NB4 (cell line): Measurements from ENCODE around the gene IL20RA.

ENCODE experiments used
- CTCF ChIP-seq: IDR thresholded peaks from one replicate; pipeline ENCODE4 v1.5.1; 2012; ENCODE audit warnings: low read depth, low read length
- MAX ChIP-seq: IDR thresholded peaks from 2 replicates; pipeline ENCODE4 v1.6.1; 2011; ENCODE audit warnings: low read depth, low read length
- POLR2A ChIP-seq: IDR thresholded peaks from 2 replicates; pipeline ENCODE4 v1.6.1; 2011; ENCODE audit warnings: mild to moderate bottlenecking; ENCODE audit not compliant: insufficient read length; ENCODE audit errors: extremely low read depth

- TF ChIP-seq CTCF = peak; percentile 97
- no peak for TF ChIP-seq POLR2A
- no peak for TF ChIP-seq MAX
These were observed 31.7 kb upstream of the IL20RA start for GRCh38 chr6:137076277-137077068.
